Stimulated activated CD8-positive, alpha-beta memory T cell treated with anti-CD3 and anti-CD28 coated beads, Interleukin-7, amount 100 ng/mL, for 24 hours (primary cell): ENCODE data around the gene MMP1.
"Not testable (repeated sequence)": the region's sequence is repeated elsewhere in the genome, so short reads cannot be mapped to it uniquely, and the experiment has no call there.

Source experiments
- DNase-seq: peaks from one replicate; pipeline ENCODE4 v3.0.0-alpha.2; 2020; ENCODE audit warnings: low read depth

The MMP1 gene

DNA sequence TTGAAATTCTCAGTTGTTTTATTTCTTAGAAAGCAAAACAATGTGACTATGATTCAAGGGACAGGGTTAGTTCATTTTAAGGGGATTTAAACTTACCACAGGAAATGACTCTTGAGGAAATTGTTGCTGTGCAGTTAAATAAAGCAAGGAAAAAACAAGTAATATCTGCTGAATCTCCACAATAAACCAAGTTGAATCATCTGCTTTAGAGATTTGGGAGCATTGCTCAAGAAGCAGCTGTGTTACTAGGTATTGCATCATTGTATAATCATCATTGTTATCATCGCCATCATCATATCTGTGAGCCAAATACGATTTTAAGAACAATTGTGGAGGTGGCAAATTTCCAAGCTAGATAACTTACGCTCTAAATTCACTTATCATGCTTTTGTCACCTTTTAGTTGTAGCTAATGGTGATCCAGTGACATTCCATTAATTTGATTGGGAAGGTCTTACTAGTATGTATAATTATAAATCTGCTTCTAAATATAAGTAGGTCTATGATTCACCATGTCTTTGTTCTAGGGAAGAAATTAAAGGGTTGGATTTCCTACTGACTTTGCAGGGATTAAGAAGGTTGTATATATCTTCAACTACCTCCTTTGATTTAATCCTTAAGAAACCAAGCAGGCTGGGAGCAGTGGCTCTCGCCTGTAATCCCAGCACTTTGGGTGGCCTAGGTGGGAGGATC lies 37.5 kb downstream of the MMP1 start:
- no peak for DNase-seq

GRCh38 chr11:102757823-102758549 lies 40.0 kb downstream of the MMP1 start:
- no peak for DNase-seq

DNA sequence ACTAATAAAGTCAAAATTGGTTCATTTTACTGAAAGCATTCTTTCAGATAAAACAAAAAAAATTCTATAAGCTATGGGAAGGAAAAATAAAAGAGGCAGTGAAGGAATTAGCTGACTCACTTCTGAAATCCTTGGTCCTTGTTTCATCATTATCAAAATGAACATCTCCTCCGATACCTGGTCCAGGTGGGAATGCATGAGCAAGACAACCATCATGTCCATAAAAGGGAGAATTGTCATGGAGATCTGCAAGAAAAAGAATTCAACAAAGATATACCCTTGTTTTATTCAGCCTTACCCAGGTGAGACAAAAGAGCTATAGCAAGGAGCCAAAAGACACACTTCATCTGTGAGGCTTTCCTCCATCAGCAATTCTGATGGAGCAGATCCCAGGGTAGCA lies 44.7 kb downstream of the MMP1 start:
- no peak for DNase-seq

GRCh38 chr11:102751673-102752072 lies 46.3 kb downstream of the MMP1 start:
- DNase-seq = no peak

DNA sequence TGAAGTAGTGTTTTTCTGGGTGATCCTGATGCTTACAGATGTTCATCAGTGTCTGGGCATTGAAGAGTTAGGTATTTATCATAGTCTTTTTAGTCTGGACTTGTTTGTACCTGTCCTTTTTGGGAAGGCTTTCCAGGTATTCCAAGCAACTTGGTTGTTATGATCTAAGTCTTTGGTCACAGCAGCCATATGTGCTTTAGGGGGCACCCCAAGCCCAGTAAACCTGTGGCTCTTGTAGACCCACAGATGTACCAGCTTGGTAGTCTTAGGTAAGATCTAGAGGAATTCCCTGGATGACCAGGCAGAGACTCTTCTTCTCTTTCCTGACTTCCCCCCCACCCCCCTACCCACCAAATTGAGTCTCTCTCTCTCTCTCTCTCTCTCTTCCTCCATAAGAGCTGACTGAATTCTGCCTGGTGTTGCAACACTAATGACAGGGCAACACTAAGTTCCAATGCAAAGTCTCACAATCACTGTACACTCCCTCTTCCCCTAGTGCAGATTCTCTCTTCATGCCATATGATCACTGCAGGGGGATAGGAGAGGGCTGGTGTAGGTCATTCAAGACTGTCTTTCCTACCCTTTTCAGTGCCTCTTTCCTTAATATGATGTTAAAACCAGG lies 48.7 kb downstream of the MMP1 start:
- no peak for DNase-seq

GRCh38 chr11:102746746-102747578 lies 51.0 kb downstream of the MMP1 start:
- not testable (repeated sequence) for DNase-seq
